GM19099 (cell line): ENCODE measurements around the gene TMEM225B.

Source experiments
- POLR2A ChIP-seq: IDR thresholded peaks from 3 replicates; pipeline ENCODE4 v1.6.1; 2011; ENCODE audit warnings: low read depth; ENCODE audit not compliant: insufficient read length; ENCODE audit errors: extremely low read depth

Gene TMEM225B

GRCh38 chr7:99629643-99630042 lies 31.6 kb downstream of the TMEM225B start:
- no peak for TF ChIP-seq POLR2A

GRCh38 chr7:99631295-99632109 lies 33.4 kb downstream of the TMEM225B start:
- TF ChIP-seq POLR2A: no peak

GRCh38 chr7:99638731-99639130 lies 40.7 kb downstream of the TMEM225B start:
- TF ChIP-seq POLR2A: no peak

- TF ChIP-seq POLR2A: no peak
Measured at GRCh38 chr7:99639267-99639666, 41.2 kb downstream of the TMEM225B start.

- no peak for TF ChIP-seq POLR2A
Measured at GRCh38 chr7:99642027-99642426, 44.0 kb downstream of the TMEM225B start.

GRCh38 chr7:99643464-99643863 lies 45.4 kb downstream of the TMEM225B start:
- no peak for TF ChIP-seq POLR2A

GRCh38 chr7:99644431-99644830 lies 46.4 kb downstream of the TMEM225B start:
- no peak for TF ChIP-seq POLR2A

GRCh38 chr7:99645590-99645989 lies 47.5 kb downstream of the TMEM225B start:
- no peak for TF ChIP-seq POLR2A

GRCh38 chr7:99648843-99649242 lies 50.8 kb downstream of the TMEM225B start:
- TF ChIP-seq POLR2A: no peak

GRCh38 chr7:99651290-99651689 lies 53.2 kb downstream of the TMEM225B start:
- no peak for TF ChIP-seq POLR2A

- no peak for TF ChIP-seq POLR2A
Measured at GRCh38 chr7:99652671-99653070, 54.6 kb downstream of the TMEM225B start.

GRCh38 chr7:99653754-99654153 lies 55.7 kb downstream of the TMEM225B start:
- TF ChIP-seq POLR2A: no peak
